ENCODE results near the gene RPS2. TPM values are rescaled to one million over a fixed set of nuclear protein-coding genes. Genes with fewer than 3 reads are reported as not detected.
A peak's percentile ranks its signal among the peaks of the same experiment; 100 is the strongest.
"Not testable (repeated sequence)": the region's sequence is repeated elsewhere in the genome, so short reads cannot be mapped to it uniquely, and the experiment has no call there.

Gene RPS2
- total RNA-seq, 1 donor from 2014 or later, result 2,692 TPM

GRCh38 chr16:1963806-1964505 lies 670 bp downstream of the RPS2 start:
- DNase-seq (ENCODE audit: low read depth in 2 of 2), result peak in 1 of 2 donors; percentile 57

- DNase-seq (ENCODE audit: low read depth in 2 of 2), result not testable (repeated sequence)
Measured at GRCh38 chr16:1962161-1963153, 2.2 kb downstream of the RPS2 start.

- DNase-seq (ENCODE audit: low read depth in 2 of 2), result no peak
Measured at GRCh38 chr16:1961651-1962067, 3.0 kb downstream of the RPS2 start.

GRCh38 chr16:1960665-1961630 lies 3.7 kb downstream of the RPS2 start:
- peak in 1 of 2 donors; percentile 21 for DNase-seq (ENCODE audit: low read depth in 2 of 2)

- peak; percentile 83 to 93 for DNase-seq (ENCODE audit: low read depth in 2 of 2)
Measured at GRCh38 chr16:1959269-1960039, 5.2 kb downstream of the RPS2 start, which contains the start of gene NDUFB10. Gene NDUFB10, plus strand, starts transcription at chr16:1959538. Its CDS starts 87 bp downstream, at chr16:1959625.

GRCh38 chr16:1958715-1959268 lies 5.8 kb downstream of the RPS2 start:
- no peak for DNase-seq (ENCODE audit: low read depth in 2 of 2)

- not testable (repeated sequence) for DNase-seq (ENCODE audit: low read depth in 2 of 2)
Measured at GRCh38 chr16:1958143-1958491, 6.5 kb downstream of the RPS2 start.

- not testable (repeated sequence) for DNase-seq (ENCODE audit: low read depth in 2 of 2)
Measured at GRCh38 chr16:1957434-1958142, 7.0 kb downstream of the RPS2 start.

GRCh38 chr16:1953734-1954133 lies 10.9 kb downstream of the RPS2 start:
- DNase-seq (ENCODE audit: low read depth in 2 of 2), result no peak

GRCh38 chr16:1950559-1950958 lies 14.1 kb downstream of the RPS2 start:
- DNase-seq (ENCODE audit: low read depth in 2 of 2), result no peak

GRCh38 chr16:1950047-1950446 lies 14.6 kb downstream of the RPS2 start:
- DNase-seq (ENCODE audit: low read depth in 2 of 2), result no peak

GRCh38 chr16:1949507-1949906 lies 15.1 kb downstream of the RPS2 start:
- DNase-seq (ENCODE audit: low read depth in 2 of 2), result no peak

- no peak for DNase-seq (ENCODE audit: low read depth in 2 of 2)
Measured at GRCh38 chr16:1947369-1947670, 17.3 kb downstream of the RPS2 start.

- no peak for DNase-seq (ENCODE audit: low read depth in 2 of 2)
Measured at GRCh38 chr16:1946495-1947368, 17.9 kb downstream of the RPS2 start.

- no peak for DNase-seq (ENCODE audit: low read depth in 2 of 2)
Measured at GRCh38 chr16:1945559-1946391, 18.9 kb downstream of the RPS2 start.

- no peak for DNase-seq (ENCODE audit: low read depth in 2 of 2)
Measured at GRCh38 chr16:1944612-1945199, 19.9 kb downstream of the RPS2 start.

Measured in dermis microvascular lymphatic vessel endothelial cell (primary cell).